ENCODE results near the gene ATF7IP.

GRCh38 chr12:14400599-14400998 lies 35.1 kb downstream of the ATF7IP start:
- TF ChIP-seq EZH2 (IDR thresholded peaks at IDR 0.05; ENCODE audit: borderline replicate concordance, low read length) (no peak), CTCF (conservative IDR thresholded peaks at IDR 0.05 in 1 of 2, IDR thresholded peaks at IDR 0.05 in 1 of 2; ENCODE audit: extremely low read depth in 1 of 2, insufficient read depth in 1 of 2, low read depth in 1 of 2, low read length in 2 of 2) (no peak)

Data from mammary epithelial cell (primary cell).